Neural cell (in vitro differentiated cells): ENCODE measurements around the gene PRR30.

Experiments used
- EP300 ChIP-seq: fragments of 450-650 bp; conservative IDR thresholded peaks from 2 replicates; pipeline ENCODE4 v1.6.1; 2014; ENCODE audit warnings: antibody characterized with exemption, mild to moderate bottlenecking, moderate library complexity; ENCODE audit not compliant: poor library complexity, severe bottlenecking
- EZH2 ChIP-seq: fragments of 200-600, 300-800 bp; shearing (Covaris generic), sonication (generic); IDR thresholded peaks from 2 replicates; pipeline ENCODE4 v1.6.1; 2014; ENCODE audit warnings: antibody characterized with exemption, low read length, borderline replicate concordance, mild to moderate bottlenecking; ENCODE audit not compliant: insufficient read depth, poor library complexity, severe bottlenecking
- SMC3 ChIP-seq: fragments of 450-650 bp; conservative IDR thresholded peaks from 2 replicates; pipeline ENCODE4 v1.6.1; 2014; ENCODE audit warnings: antibody characterized with exemption, mild to moderate bottlenecking, moderate library complexity; ENCODE audit not compliant: poor library complexity
- TF ChIP-seq, protein P1 (sequence below): fragments of 450-650 bp; IDR thresholded peaks from 2 replicates; pipeline ENCODE4 v1.5.1; 2014; ENCODE audit warnings: antibody characterized with exemption, mild to moderate bottlenecking, moderate library complexity; ENCODE audit not compliant: poor library complexity, severe bottlenecking

DNA sequence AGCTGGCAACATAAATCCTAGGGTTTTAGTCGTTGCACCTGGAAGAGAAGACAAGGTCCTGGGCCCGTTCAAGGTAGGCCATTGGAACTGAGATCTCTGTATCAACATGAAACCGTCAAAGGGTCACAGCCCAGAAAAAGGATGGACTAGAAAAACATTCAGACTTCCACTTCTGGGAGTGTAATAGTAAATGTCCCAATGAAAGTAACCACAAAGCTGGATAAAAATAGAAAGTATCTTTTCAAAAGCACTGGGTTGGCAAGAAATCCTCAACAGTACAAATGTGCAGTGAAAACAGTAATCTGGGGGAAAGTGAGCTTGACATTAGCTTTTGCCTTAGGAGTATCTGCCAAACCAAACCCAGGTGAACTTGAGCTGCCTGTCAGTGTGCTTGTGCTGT, 33.2 kb downstream of the PRR30 start:
- TF ChIP-seq EZH2 (no peak), EP300 (no peak), SMC3 (no peak)
- TF ChIP-seq, protein P1, sequence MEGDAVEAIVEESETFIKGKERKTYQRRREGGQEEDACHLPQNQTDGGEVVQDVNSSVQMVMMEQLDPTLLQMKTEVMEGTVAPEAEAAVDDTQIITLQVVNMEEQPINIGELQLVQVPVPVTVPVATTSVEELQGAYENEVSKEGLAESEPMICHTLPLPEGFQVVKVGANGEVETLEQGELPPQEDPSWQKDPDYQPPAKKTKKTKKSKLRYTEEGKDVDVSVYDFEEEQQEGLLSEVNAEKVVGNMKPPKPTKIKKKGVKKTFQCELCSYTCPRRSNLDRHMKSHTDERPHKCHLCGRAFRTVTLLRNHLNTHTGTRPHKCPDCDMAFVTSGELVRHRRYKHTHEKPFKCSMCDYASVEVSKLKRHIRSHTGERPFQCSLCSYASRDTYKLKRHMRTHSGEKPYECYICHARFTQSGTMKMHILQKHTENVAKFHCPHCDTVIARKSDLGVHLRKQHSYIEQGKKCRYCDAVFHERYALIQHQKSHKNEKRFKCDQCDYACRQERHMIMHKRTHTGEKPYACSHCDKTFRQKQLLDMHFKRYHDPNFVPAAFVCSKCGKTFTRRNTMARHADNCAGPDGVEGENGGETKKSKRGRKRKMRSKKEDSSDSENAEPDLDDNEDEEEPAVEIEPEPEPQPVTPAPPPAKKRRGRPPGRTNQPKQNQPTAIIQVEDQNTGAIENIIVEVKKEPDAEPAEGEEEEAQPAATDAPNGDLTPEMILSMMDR: no peak
